Smooth muscle cell (in vitro differentiated cells): ENCODE data around the gene MSANTD7. TPM values are rescaled to one million over a fixed set of nuclear protein-coding genes. Genes with fewer than 3 reads are reported as not detected.

Experiments used
- DNase-seq: peaks from one replicate; lab custom pipeline; 2025; ENCODE audit not compliant: unreplicated experiment; lab: John Stamatoyannopoulos, UW
- H2AFZ ChIP-seq: fragments of 200-600 bp; sonication (generic); 2 replicates; pipeline ENCODE4 v1.6.0; 2016; ENCODE audit warnings: antibody characterized with exemption, low read depth, mild to moderate bottlenecking
- H3F3A ChIP-seq: fragments of 200-600 bp; sonication (generic); 2 replicates; pipeline ENCODE4 v1.6.0; 2017; ENCODE audit warnings: antibody characterized with exemption, low read depth
- H3K27ac ChIP-seq: fragments of 200-600 bp; sonication (generic); 2 replicates; pipeline ENCODE4 v1.5.1; 2016; ENCODE audit warnings: low read depth, mild to moderate bottlenecking
- H3K27me3 ChIP-seq: fragments of 200-600 bp; sonication (generic); 2 replicates; pipeline ENCODE4 v1.6.1; 2016; ENCODE audit warnings: low read depth, mild to moderate bottlenecking
- H3K36me3 ChIP-seq: fragments of 200-600 bp; sonication (generic); 2 replicates; pipeline ENCODE4 v1.5.1; 2016; ENCODE audit warnings: low read depth
- H3K4me1 ChIP-seq: fragments of 200-600 bp; sonication (generic); 2 replicates; pipeline ENCODE4 v1.5.1; 2016; ENCODE audit warnings: low read depth
- H3K4me2 ChIP-seq: fragments of 200-600 bp; sonication (generic); 2 replicates; pipeline ENCODE4 v1.6.0; 2016; ENCODE audit warnings: mild to moderate bottlenecking
- H3K4me3 ChIP-seq: fragments of 200-600 bp; sonication (generic); 2 replicates; pipeline ENCODE4 v1.5.1; 2016; ENCODE audit warnings: mild to moderate bottlenecking
- H3K79me2 ChIP-seq: fragments of 200-600 bp; sonication (generic); 2 replicates; pipeline ENCODE4 v1.6.0; 2016; ENCODE audit warnings: low read depth, mild to moderate bottlenecking
- H3K9ac ChIP-seq: fragments of 200-600 bp; sonication (generic); 2 replicates; pipeline ENCODE4 v1.6.0; 2016; ENCODE audit warnings: low read depth
- H3K9me3 ChIP-seq: fragments of 200-600 bp; sonication (generic); replicated peaks from 2 replicates; pipeline ENCODE4 v1.5.1; 2016; ENCODE audit warnings: low read depth
- H4K20me1 ChIP-seq: fragments of 200-600 bp; sonication (generic); 2 replicates; pipeline ENCODE4 v1.6.0; 2016; ENCODE audit warnings: low read depth
- CTCF ChIP-seq: fragments of 200-600 bp; sonication (generic); IDR thresholded peaks from 2 replicates; pipeline ENCODE4 v1.5.1; 2017; ENCODE audit warnings: borderline replicate concordance, mild to moderate bottlenecking, antibody characterized with exemption; ENCODE audit not compliant: insufficient read depth, poor library complexity, severe bottlenecking
- WGBS: methylation state at CpG from one replicate; pipeline ENCODE4 v1.1.7; 2016; ENCODE audit warnings: low lambda C conversion rate; 5-methylcytosine and 5-hydroxymethylcytosine counted together
- polyA plus RNA-seq: library from polyadenylated mRNA; unstranded; fragments of >200 nt; fragmentation: Nextera tagmentation; extraction: Ambion mirVana; gene quantifications from 2 replicates; pipeline ENCODE4 v1.2.1, GENCODE V29; 2016
- total RNA-seq: library from RNA; depleted of rRNA; stranded (reverse); fragments of >200 nt; gene quantifications from 2 replicates; pipeline ENCODE4 v1.2.3, GENCODE V29; 2014

MSANTD7 gene
- total and polyA plus RNA-seq, 2 experiments from 2014 or later, result 6.2 to 14.0 TPM

- Histone ChIP-seq H3K27me3 (no peaks in the 10 kb centered on the region), H4K20me1 (peaks cover 9% of the 10 kb centered on the region), H3K79me2 (peaks cover 34% of the 10 kb centered on the region), H3K9ac (no peak overlapping the region), H3K9me3 (no peaks in the 10 kb centered on the region), H3K36me3 (no peaks in the 10 kb centered on the region), H3K27ac (no peak overlapping the region), H3K4me2 (peak overlapping the region; percentile 99), H3K4me1 (peaks cover 28% of the 10 kb centered on the region), H3K4me3 (no peak overlapping the region), H3F3A (no peaks in the 10 kb centered on the region), H2AFZ (no peak overlapping the region)
- WGBS, result 94% methylated on average over 9 of the region's 9 CpGs
- no peak for DNase-seq
- TF ChIP-seq CTCF, result no peak
These were observed 38.7 kb downstream of the MSANTD7 start for GRCh38 chr10:14876764-14877163.

- Histone ChIP-seq H3K79me2 (peaks cover 47% of the 10 kb centered on the region), H3K9ac (peak within 1 kb of the TSS; percentile 90), H3K4me3 (peak within 1 kb of the TSS; percentile 70), H2AFZ (peak within 1 kb of the TSS; percentile 88), H3K27ac (peak within 1 kb of the TSS; percentile 85), H3K36me3 (no peaks in the 10 kb centered on the region), H4K20me1 (peaks cover 9% of the 10 kb centered on the region), H3K9me3 (no peaks in the 10 kb centered on the region), H3F3A (no peaks in the 10 kb centered on the region), H3K4me2 (peak within 1 kb of the TSS; percentile 99), H3K27me3 (no peaks in the 10 kb centered on the region), H3K4me1 (peaks cover 28% of the 10 kb centered on the region)
- DNase-seq, result peak; percentile 91
- TF ChIP-seq CTCF, result no peak
- WGBS, result under 1% methylated on average over 51 of the region's 102 CpGs
These were observed 40.4 kb downstream of the MSANTD7 start, which contains the start of gene SUV39H2 for GRCh38 chr10:14878266-14879123. TSS of gene SUV39H2 (plus strand) at chr10:14878866. CDS start at chr10:14878889, 23 bp downstream.

- peaks cover 55% of the 10 kb centered on the region for H3K79me2 ChIP-seq
- H3K9ac ChIP-seq, result peak overlapping the region; percentile 90
- peak overlapping the region; percentile 88 for H2AFZ ChIP-seq
- H3F3A ChIP-seq, result no peaks in the 10 kb centered on the region
- H3K27me3 ChIP-seq, result no peaks in the 10 kb centered on the region
- H3K4me2 ChIP-seq, result peak overlapping the region; percentile 99
- H3K4me3 ChIP-seq, result peak overlapping the region; percentile 70
- H3K36me3 ChIP-seq, result no peaks in the 10 kb centered on the region
- TF ChIP-seq CTCF, result no peak
- H3K4me1 ChIP-seq, result peaks cover 28% of the 10 kb centered on the region
- H3K9me3 ChIP-seq, result no peaks in the 10 kb centered on the region
- peak; percentile 38 for DNase-seq
- peaks cover 9% of the 10 kb centered on the region for H4K20me1 ChIP-seq
- H3K27ac ChIP-seq, result peak overlapping the region; percentile 85
- WGBS, result under 1% methylated on average over 60 of the region's 60 CpGs
These were observed 41.2 kb downstream of the MSANTD7 start for GRCh38 chr10:14879124-14879927.
